Chondrocyte (in vitro differentiated cells): Measurements from ENCODE around the gene NKRF. TPM values are rescaled to one million over a fixed set of nuclear protein-coding genes. Genes with fewer than 3 reads are reported as not detected.

Source experiments
- DNase-seq: peaks from one replicate; pipeline ENCODE4 v3.0.0; 2021; ENCODE audit warnings: mixed read lengths, low spot score
- H3K27ac Mint-ChIP-seq: one replicate; pipeline ENCODE4 v1.8.0; 2021; ENCODE audit warnings: mild to moderate bottlenecking, moderate library complexity, mixed read lengths; ENCODE audit not compliant: unreplicated experiment
- H3K27me3 Mint-ChIP-seq: 2 replicates; pipeline ENCODE4 v1.8.0; 2021; ENCODE audit warnings: low read depth, mixed read lengths
- H3K36me3 Mint-ChIP-seq: 2 replicates; pipeline ENCODE4 v1.8.0; 2021; ENCODE audit warnings: low read depth, mixed read lengths
- H3K4me1 Mint-ChIP-seq: 2 replicates; pipeline ENCODE4 v1.8.0; 2021; ENCODE audit warnings: low read depth, mild to moderate bottlenecking, mixed read lengths
- H3K4me3 Mint-ChIP-seq: one replicate; pipeline ENCODE4 v1.8.0; 2021; ENCODE audit warnings: mild to moderate bottlenecking, moderate library complexity, mixed read lengths; ENCODE audit not compliant: unreplicated experiment
- H3K9me3 Mint-ChIP-seq: 2 replicates; pipeline ENCODE4 v1.8.0; 2021; ENCODE audit warnings: low read depth, mixed read lengths
- total RNA-seq: library from RNA; stranded (reverse); gene quantifications from 3 replicates; pipeline ENCODE4 v1.2.1, GENCODE V29; 2021
- TF ChIP-seq, protein P1 (sequence below): fragments of 200-600 bp; sonication (generic); IDR thresholded peaks from 2 replicates; pipeline ENCODE4 v1.5.0; 2021; ENCODE audit warnings: antibody characterized with exemption, mild to moderate bottlenecking, moderate library complexity

The NKRF gene
- total RNA-seq, 1 donor from 2014 or later: 8.0 TPM

DNA sequence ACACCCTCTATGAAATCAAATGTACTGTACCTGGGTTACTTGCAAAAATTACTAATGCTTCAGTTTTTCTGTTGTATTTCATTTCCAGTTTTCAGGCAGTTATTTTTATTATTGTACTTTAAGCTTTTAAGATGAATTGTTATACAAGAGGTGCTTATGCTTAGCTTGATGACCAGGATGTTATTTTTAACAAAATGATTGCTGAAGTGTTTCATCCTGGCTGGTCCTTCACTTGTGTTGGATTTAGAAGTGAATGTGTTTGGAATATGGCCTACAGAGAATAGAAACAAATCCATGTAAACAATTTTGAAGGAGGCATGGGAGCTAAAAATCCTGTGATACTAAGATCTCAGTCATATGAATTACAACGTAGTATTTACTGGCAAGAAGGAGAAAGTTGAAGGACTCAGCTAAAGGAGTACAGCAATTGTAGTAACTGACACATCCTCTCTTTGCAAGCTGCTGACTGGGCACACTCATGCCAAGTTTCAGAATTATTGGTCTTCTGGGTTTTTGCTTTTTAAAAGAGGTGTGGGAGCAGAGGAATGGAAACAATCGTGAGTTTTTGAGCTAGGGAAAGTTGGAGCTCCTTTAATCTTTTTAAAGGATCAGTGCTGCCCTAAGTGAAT lies 22.7 kb downstream of the NKRF start:
- DNase-seq: no peak
- H3K4me1 Mint-ChIP-seq: no peaks in the 10 kb centered on the region
- H3K27me3 Mint-ChIP-seq: no peaks in the 10 kb centered on the region
- TF ChIP-seq, protein P1, sequence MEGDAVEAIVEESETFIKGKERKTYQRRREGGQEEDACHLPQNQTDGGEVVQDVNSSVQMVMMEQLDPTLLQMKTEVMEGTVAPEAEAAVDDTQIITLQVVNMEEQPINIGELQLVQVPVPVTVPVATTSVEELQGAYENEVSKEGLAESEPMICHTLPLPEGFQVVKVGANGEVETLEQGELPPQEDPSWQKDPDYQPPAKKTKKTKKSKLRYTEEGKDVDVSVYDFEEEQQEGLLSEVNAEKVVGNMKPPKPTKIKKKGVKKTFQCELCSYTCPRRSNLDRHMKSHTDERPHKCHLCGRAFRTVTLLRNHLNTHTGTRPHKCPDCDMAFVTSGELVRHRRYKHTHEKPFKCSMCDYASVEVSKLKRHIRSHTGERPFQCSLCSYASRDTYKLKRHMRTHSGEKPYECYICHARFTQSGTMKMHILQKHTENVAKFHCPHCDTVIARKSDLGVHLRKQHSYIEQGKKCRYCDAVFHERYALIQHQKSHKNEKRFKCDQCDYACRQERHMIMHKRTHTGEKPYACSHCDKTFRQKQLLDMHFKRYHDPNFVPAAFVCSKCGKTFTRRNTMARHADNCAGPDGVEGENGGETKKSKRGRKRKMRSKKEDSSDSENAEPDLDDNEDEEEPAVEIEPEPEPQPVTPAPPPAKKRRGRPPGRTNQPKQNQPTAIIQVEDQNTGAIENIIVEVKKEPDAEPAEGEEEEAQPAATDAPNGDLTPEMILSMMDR: no peak
- no peak overlapping the region for H3K4me3 Mint-ChIP-seq
- no peaks in the 10 kb centered on the region for H3K36me3 Mint-ChIP-seq
- H3K27ac Mint-ChIP-seq: no peak overlapping the region
- H3K9me3 Mint-ChIP-seq: no peaks in the 10 kb centered on the region

DNA sequence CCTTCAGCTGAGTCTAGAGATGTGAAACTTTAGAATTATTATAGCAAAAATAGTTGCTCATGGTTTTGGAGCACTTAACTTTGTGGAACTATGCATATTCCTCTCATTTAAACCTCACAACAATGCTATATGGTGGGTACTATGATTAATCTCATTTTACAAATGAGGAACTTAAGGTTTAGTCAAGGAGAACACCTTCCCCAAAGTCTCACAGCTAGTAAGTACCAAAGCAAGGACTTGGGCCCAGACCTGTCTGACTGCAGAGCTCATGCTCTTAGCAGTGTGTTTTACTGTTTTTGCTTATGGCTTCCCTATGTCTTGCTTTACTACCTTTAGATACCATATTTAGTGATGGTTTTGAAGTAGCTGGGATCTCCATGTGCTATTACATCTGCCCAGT lies 26.8 kb downstream of the NKRF start:
- no peak for DNase-seq
- Mint-ChIP-seq H3K4me1 (peaks cover 4% of the 10 kb centered on the region), H3K27ac (no peak overlapping the region), H3K27me3 (no peaks in the 10 kb centered on the region), H3K4me3 (no peak overlapping the region), H3K9me3 (no peaks in the 10 kb centered on the region), H3K36me3 (no peaks in the 10 kb centered on the region)
- TF ChIP-seq, protein P1: no peak

DNA sequence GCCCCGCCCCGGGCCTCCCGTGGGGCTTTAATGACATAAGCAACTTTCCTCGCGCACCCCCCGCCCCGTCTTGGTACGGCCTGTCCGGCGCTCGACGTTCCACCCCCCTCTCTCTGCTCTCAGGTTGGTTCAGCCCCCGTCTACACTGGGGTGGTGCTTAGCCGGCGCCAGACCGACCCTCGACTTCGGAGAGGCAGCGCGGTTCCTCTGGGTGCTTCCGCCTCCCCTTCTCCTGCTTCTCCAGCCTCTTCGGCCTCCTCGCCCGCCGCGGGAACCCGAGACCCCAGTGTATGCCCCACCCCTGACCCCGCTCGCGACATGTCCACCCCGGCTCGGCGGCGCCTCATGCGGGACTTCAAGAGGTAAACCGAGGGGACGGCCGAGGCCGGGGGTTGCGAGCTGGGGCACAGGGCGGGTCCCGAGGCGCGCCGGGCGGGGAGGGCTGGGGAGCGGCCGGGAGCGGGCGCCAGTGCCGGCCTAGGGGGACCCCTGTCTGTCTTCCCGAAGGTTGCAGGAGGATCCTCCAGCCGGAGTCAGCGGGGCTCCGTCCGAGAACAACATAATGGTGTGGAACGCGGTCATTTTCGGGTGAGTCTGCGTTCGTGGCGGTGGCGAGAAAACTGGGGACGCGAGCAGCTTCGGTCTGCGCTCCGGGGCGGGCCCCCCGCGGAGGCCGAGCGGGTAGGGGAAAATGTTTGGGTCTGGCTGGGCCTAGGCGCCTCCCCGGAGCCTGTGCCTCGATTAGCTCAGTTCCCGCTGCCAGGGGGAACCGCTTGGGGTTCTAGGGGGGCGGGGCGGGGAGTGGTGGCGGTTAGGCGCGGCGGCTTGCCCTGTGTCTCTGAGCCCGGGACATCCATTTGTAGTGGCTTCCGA lies 31.6 kb downstream of the NKRF start, which contains the start of gene UBE2A:
Gene UBE2A (plus strand): TSS at position 170 of the 873 bp plus-strand sequence. CDS start 149 bp downstream, at position 319.
- peaks cover 4% of the 10 kb centered on the region for H3K4me1 Mint-ChIP-seq
- peaks cover 4% of the 10 kb centered on the region for H3K9me3 Mint-ChIP-seq
- peak within 1 kb of the TSS; percentile 92 for H3K4me3 Mint-ChIP-seq
- peak; percentile 96 for DNase-seq
- no peaks in the 10 kb centered on the region for H3K36me3 Mint-ChIP-seq
- no peaks in the 10 kb centered on the region for H3K27me3 Mint-ChIP-seq
- TF ChIP-seq, protein P1: peak; percentile 75
- H3K27ac Mint-ChIP-seq: peak within 1 kb of the TSS; percentile 96

DNA sequence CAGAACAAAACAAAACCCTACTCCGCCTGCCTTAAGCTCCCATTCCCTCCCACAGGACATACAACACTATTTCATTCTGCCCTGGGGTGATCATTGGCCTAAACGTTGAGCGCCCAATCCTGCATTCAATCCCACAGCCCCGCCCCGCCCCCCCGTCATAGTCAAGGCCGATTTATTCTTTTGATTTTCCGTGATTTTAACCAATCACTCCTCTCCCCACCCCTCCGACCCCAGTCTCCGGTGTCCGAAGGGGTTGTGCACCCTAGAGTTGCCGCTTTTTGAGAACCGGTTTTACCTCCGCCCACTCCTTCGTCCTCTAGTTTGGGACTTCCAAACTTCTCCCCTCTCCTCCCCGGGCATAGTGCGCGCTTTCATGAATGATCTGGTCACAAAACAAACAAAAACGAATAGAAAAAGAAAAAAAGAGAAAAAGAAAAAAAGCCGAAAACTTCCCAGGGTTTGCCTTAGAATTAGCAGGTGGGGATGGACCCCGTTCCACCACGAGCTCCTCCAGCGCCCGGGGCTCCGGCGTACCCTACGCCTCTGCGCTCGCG lies 32.3 kb downstream of the NKRF start:
- H3K27me3 Mint-ChIP-seq: no peaks in the 10 kb centered on the region
- no peak for DNase-seq
- H3K4me1 Mint-ChIP-seq: peaks cover 4% of the 10 kb centered on the region

DNA sequence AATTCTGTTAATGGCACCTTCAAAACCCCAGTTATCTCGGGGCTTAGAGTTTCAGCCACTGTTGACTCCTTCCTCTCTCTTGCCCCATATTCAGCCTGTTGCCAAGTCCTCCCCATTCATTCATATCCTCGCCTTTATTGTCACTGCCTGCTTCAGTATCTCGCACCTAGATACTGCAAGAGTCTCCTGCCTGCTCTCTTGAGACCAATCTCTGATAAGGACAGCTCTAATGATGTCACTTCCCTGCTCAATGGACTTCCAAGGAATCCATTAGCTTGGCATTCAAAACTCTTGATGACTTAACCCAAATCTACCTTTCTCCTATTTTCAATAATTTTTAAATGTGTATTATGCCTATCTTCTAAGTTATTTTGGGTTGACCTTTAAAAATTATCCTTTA lies 33.0 kb downstream of the NKRF start:
- Mint-ChIP-seq H3K27me3 (no peaks in the 10 kb centered on the region), H3K27ac (no peak overlapping the region), H3K4me3 (peak overlapping the region; percentile 92), H3K9me3 (peaks cover 6% of the 10 kb centered on the region), H3K4me1 (peaks cover 4% of the 10 kb centered on the region), H3K36me3 (peaks cover 2% of the 10 kb centered on the region)
- TF ChIP-seq, protein P1: no peak
- no peak for DNase-seq

More for the DNA sequence above, 32.3 kb downstream of the NKRF start:
- peaks cover 6% of the 10 kb centered on the region for H3K9me3 Mint-ChIP-seq
- peaks cover 2% of the 10 kb centered on the region for H3K36me3 Mint-ChIP-seq
- TF ChIP-seq, protein P1: no peak
- H3K27ac Mint-ChIP-seq: peak overlapping the region; percentile 96
- peak overlapping the region; percentile 92 for H3K4me3 Mint-ChIP-seq
